HG03439 (cell line): Measurements from ENCODE around the gene NRXN3.

ENCODE experiments used
- ATAC-seq: cut with Tn5 transposase; IDR thresholded peaks from one replicate; pipeline ENCODE4 v1.9.1; 2021; ENCODE audit warnings: mild to moderate bottlenecking, moderate library complexity; ENCODE audit not compliant: unreplicated experiment

NRXN3 gene

GRCh38 chr14:78170203-78170602 is at the start of gene NRXN3:
Gene NRXN3 (plus strand): TSS chr14:78170373. CDS start chr14:78243094, 72,721 bp downstream.
- no peak for ATAC-seq

- no peak for ATAC-seq
These were observed 47.7 kb upstream of the NRXN3 start for GRCh38 chr14:78122436-78122835.

- ATAC-seq: no peak
These were observed 46.4 kb upstream of the NRXN3 start for GRCh38 chr14:78123650-78124253.

- no peak for ATAC-seq
These were observed 42.2 kb upstream of the NRXN3 start for GRCh38 chr14:78127961-78128360.

- ATAC-seq: no peak
These were observed 40.8 kb upstream of the NRXN3 start for GRCh38 chr14:78129375-78129774.

- ATAC-seq: no peak
These were observed 39.8 kb upstream of the NRXN3 start for GRCh38 chr14:78130356-78130755.

GRCh38 chr14:78131201-78131600 is 39.0 kb upstream of the NRXN3 start:
- no peak for ATAC-seq

- no peak for ATAC-seq
These were observed 38.6 kb upstream of the NRXN3 start for GRCh38 chr14:78131616-78132015.

- ATAC-seq: no peak
These were observed 34.7 kb upstream of the NRXN3 start for GRCh38 chr14:78135450-78135891.

GRCh38 chr14:78136695-78137094 is 33.5 kb upstream of the NRXN3 start:
- ATAC-seq: no peak

GRCh38 chr14:78141590-78141989 is 28.6 kb upstream of the NRXN3 start:
- ATAC-seq: no peak

GRCh38 chr14:78142998-78143397 is 27.2 kb upstream of the NRXN3 start:
- no peak for ATAC-seq

- ATAC-seq: no peak
These were observed 26.6 kb upstream of the NRXN3 start for GRCh38 chr14:78143489-78144145.

GRCh38 chr14:78152201-78153063 is 17.7 kb upstream of the NRXN3 start:
- ATAC-seq: no peak

GRCh38 chr14:78153064-78153341 is 17.2 kb upstream of the NRXN3 start:
- ATAC-seq: no peak

GRCh38 chr14:78154827-78155226 is 15.3 kb upstream of the NRXN3 start:
- no peak for ATAC-seq

GRCh38 chr14:78156196-78156595 is 14.0 kb upstream of the NRXN3 start:
- no peak for ATAC-seq

GRCh38 chr14:78157494-78158437 is 12.4 kb upstream of the NRXN3 start:
- ATAC-seq: no peak

GRCh38 chr14:78162202-78162601 is 8.0 kb upstream of the NRXN3 start:
- no peak for ATAC-seq

- no peak for ATAC-seq
These were observed 5.8 kb upstream of the NRXN3 start for GRCh38 chr14:78164226-78164853.
